K562 (cell line): ENCODE measurements around the gene SYT6. TPM values are rescaled to one million over a fixed set of nuclear protein-coding genes. Genes with fewer than 3 reads are reported as not detected.

Source experiments
- ATF7 ChIP-seq: fragments of 450-650 bp; IDR thresholded peaks from 2 replicates; pipeline ENCODE4 v1.7.1; 2014; ENCODE audit warnings: mild to moderate bottlenecking, moderate library complexity
- CTBP1 ChIP-seq: fragments of 450-650 bp; IDR thresholded peaks from 2 replicates; pipeline ENCODE4 v1.6.1; 2016; ENCODE audit warnings: borderline replicate concordance
- ETV1 ChIP-seq: fragments of 450-650 bp; conservative IDR thresholded peaks from 2 replicates; pipeline ENCODE4 v1.6.1; 2016; ENCODE audit warnings: missing genetic modification characterization, control low read depth, low read depth, missing compliant biosample characterization
- HDAC1 ChIP-seq, 2 experiments: fragments of 450-650 bp; IDR thresholded peaks; 2 replicates each; pipeline ENCODE4 v1.6.1; 2016 to 2017; ENCODE audit warnings: inconsistent platforms in 1 of 2, mild to moderate bottlenecking in 1 of 2, moderate library complexity in 1 of 2
- HDAC6 ChIP-seq: IDR thresholded peaks from 2 replicates; pipeline ENCODE4 v1.6.1; 2012; ENCODE audit warnings: low read depth, mild to moderate bottlenecking, control low read depth, inconsistent platforms, low read length, moderate library complexity
- MTA1 ChIP-seq: fragments of 450-650 bp; IDR thresholded peaks from 2 replicates; pipeline ENCODE4 v1.6.1; 2017; ENCODE audit warnings: borderline replicate concordance
- NEUROD1 ChIP-seq: fragments of 150-350 bp; IDR thresholded peaks from 2 replicates; pipeline ENCODE4 v1.6.1; 2014; ENCODE audit warnings: borderline replicate concordance, low read length, low read depth; ENCODE audit not compliant: partially characterized antibody
- NFIC ChIP-seq: fragments of 450-650 bp; IDR thresholded peaks from 2 replicates; pipeline ENCODE4 v1.6.1; 2017; ENCODE audit warnings: mild to moderate bottlenecking, inconsistent platforms
- NR1H2 ChIP-seq: sonication (generic); formaldehyde crosslinking; IDR thresholded peaks from 2 replicates; pipeline ENCODE4 v1.4.0; 2020; ENCODE audit warnings: mild to moderate bottlenecking, missing genetic modification reagents
- PHF20 ChIP-seq: fragments of 450-650 bp; IDR thresholded peaks from 2 replicates; pipeline ENCODE4 v1.6.1; 2018; ENCODE audit not compliant: partially characterized antibody
- POLR2AphosphoS5 ChIP-seq: IDR thresholded peaks from 2 replicates; pipeline ENCODE4 v1.6.1; 2011; ENCODE audit warnings: mild to moderate bottlenecking, low read depth, low read length, moderate library complexity; ENCODE audit not compliant: control insufficient read depth, insufficient read depth
- SIX5 ChIP-seq, 2 experiments: IDR thresholded peaks; 2 replicates each; pipeline ENCODE4 v1.6.1; 2011; ENCODE audit warnings: low read length in 2 of 2, borderline replicate concordance in 1 of 2, low read depth in 1 of 2, mild to moderate bottlenecking in 1 of 2, moderate library complexity in 1 of 2; ENCODE audit not compliant: insufficient read depth in 1 of 2
- TCFL5 ChIP-seq: fragments of 250-450 bp; sonication (Bioruptor Pico); conservative IDR thresholded peaks from 2 replicates; pipeline ENCODE4 v1.6.1; 2021; ENCODE audit warnings: mild to moderate bottlenecking, moderate library complexity, matching md5 sums
- THAP12 ChIP-seq: fragments of 250-450 bp; sonication (Bioruptor Pico); IDR thresholded peaks from 2 replicates; pipeline ENCODE4 v1.9.0; 2021; ENCODE audit warnings: mild to moderate bottlenecking, inconsistent platforms
- ZNF785 ChIP-seq: fragments of 250-450 bp; sonication (Bioruptor Pico); IDR thresholded peaks from 2 replicates; pipeline ENCODE4 v1.4.0; 2020; ENCODE audit warnings: mild to moderate bottlenecking
- polyA plus RNA-seq, 8 experiments: library from polyadenylated mRNA; depleted of rRNA in 4 of 8; stranded (reverse) in 5 of 8; unstranded in 3 of 8; fragments of >200 nt; fragmentation: Nextera tagmentation in 2 of 8; fragmentation: Illumina TruSeq in 1 of 8; extraction: Ambion mirVana in 2 of 8; extraction: Trizol in 1 of 8; gene quantifications; 2 replicates each; pipeline versions ENCODE4 v1.2.1 to v1.2.3, GENCODE V29; 2011 to 2014; ENCODE audit warnings: inconsistent platforms in 1 of 8, missing spikeins in 1 of 8
- total RNA-seq, 7 experiments: library from RNA; depleted of rRNA in 6 of 7; stranded (reverse); fragments of >200 nt in 6 of 7; fragmentation: Illumina TruSeq in 2 of 7; extraction: Trizol in 2 of 7; gene quantifications; 2 replicates each; pipeline versions ENCODE4 v1.2.1 to v1.2.3, GENCODE V29; 2011 to 2021; ENCODE audit warnings: low replicate concordance in 1 of 7
- TF ChIP-seq, protein P1 (sequence below): IDR thresholded peaks from 2 replicates; pipeline ENCODE4 v1.6.1; 2016; ENCODE audit warnings: missing genetic modification characterization, missing compliant biosample characterization
- TF ChIP-seq, protein P2 (sequence below): fragments of 250-450 bp; sonication (Bioruptor Pico); IDR thresholded peaks from 2 replicates; pipeline ENCODE4 v1.5.0; 2021
- TF ChIP-seq, protein P3 (sequence below): IDR thresholded peaks from 2 replicates; pipeline ENCODE4 v1.6.1; 2012; ENCODE audit warnings: low read depth, low read length, improper control_type of control experiment, borderline replicate concordance

Gene SYT6
- total and polyA plus RNA-seq, 9 of the 15 experiments (the other 6 are each of a cell fraction or from before 2014, with no cell fraction given), result 0.06 TPM; not detected in 8

DNA sequence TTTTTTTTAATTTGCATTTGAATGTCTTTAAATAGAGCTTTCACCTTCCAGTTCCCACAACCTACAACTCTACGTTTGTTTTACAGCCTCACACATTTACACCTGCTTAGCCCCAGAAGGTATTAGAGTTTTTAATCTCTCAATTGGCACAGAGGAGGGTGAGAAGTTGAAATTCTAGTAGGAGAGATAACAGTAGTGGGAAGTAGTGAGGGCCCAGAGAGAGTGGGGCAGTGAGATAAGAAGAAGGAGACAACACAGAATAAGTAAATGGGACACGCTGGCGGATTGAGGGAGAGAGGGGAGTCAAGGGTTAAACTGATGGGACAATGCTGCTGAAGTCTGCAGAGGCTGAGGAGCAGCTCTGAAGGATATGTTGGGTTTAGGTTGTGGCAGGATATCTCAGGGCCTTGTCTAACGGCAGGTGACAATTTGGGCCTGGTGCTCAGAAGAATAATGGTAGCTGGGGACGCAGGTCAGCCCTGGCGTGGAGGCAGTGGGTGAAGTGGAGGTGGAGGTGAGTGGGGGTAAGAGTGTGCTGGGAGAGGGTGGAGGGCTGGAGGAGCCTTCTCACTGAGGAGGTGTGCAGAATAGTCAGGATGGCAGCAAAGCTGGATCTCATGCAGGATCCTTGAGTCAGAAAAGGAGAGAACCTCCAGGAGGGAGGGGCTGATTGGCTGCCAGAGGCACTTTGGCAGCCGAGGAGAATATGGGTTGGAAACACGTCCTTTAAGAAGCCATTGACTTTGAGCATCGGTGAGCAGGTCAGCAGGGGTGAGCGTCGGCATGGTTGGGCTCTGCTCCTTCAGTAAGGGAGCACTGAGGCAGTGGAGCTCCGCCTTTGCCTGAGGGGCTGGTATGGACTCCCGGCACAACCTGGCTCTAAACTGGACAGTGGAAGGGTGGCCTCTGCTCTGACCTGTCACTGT, 72.9 kb downstream of the SYT6 start (continued):
- TF ChIP-seq, protein P1, sequence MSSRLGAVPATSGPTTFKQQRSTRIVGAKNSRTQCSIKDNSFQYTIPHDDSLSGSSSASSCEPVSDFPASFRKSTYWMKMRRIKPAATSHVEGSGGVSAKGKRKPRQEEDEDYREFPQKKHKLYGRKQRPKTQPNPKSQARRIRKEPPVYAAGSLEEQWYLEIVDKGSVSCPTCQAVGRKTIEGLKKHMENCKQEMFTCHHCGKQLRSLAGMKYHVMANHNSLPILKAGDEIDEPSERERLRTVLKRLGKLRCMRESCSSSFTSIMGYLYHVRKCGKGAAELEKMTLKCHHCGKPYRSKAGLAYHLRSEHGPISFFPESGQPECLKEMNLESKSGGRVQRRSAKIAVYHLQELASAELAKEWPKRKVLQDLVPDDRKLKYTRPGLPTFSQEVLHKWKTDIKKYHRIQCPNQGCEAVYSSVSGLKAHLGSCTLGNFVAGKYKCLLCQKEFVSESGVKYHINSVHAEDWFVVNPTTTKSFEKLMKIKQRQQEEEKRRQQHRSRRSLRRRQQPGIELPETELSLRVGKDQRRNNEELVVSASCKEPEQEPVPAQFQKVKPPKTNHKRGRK, result no peak
- TF ChIP-seq HDAC6, result no peak
- TF ChIP-seq PHF20, result peak; percentile 13
- no peak for TF ChIP-seq NR1H2
- TF ChIP-seq CTBP1, result peak; percentile 54; the same call in 1 of the 2 replicates
- TF ChIP-seq, protein P2, sequence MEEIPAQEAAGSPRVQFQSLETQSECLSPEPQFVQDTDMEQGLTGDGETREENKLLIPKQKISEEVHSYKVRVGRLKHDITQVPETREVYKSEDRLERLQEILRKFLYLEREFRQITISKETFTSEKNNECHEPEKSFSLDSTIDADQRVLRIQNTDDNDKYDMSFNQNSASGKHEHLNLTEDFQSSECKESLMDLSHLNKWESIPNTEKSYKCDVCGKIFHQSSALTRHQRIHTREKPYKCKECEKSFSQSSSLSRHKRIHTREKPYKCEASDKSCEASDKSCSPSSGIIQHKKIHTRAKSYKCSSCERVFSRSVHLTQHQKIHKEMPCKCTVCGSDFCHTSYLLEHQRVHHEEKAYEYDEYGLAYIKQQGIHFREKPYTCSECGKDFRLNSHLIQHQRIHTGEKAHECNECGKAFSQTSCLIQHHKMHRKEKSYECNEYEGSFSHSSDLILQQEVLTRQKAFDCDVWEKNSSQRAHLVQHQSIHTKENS (CRISPR knock-in tag), result no peak
- TF ChIP-seq ATF7, result no peak
- peak; percentile 77 for TF ChIP-seq NFIC
- TF ChIP-seq, protein P3, sequence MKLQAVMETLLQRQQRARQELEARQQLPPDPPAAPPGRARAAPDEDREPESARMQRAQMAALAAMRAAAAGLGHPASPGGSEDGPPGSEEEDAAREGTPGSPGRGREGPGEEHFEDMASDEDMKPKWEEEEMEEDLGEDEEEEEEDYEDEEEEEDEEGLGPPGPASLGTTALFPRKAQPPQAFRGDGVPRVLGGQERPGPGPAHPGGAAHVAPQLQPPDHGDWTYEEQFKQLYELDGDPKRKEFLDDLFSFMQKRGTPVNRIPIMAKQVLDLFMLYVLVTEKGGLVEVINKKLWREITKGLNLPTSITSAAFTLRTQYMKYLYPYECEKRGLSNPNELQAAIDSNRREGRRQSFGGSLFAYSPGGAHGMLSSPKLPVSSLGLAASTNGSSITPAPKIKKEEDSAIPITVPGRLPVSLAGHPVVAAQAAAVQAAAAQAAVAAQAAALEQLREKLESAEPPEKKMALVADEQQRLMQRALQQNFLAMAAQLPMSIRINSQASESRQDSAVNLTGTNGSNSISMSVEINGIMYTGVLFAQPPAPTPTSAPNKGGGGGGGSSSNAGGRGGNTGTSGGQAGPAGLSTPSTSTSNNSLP, result 0 out of 2 replicates have a peak, but pooled peaks have one; percentile 18
- no peak for TF ChIP-seq ETV1
- no peak for TF ChIP-seq THAP12
- TF ChIP-seq MTA1, result 0 out of 2 replicates have a peak, but pooled peaks have one; percentile 46
- TF ChIP-seq POLR2AphosphoS5, result peak; percentile 54; the same call in 1 of the 2 replicates
- TF ChIP-seq ZNF785, result no peak
- TF ChIP-seq NEUROD1, result no peak
- TF ChIP-seq SIX5 (IDR thresholded peaks at IDR 0.05; ENCODE audit: borderline replicate concordance in 1 of 2, insufficient read depth in 1 of 2, low read depth in 1 of 2, low read length in 2 of 2), result no peak
- TF ChIP-seq TCFL5 (CRISPR knock-in tag), result no peak
- peak in 1 of 2 experiments; percentile 64; a peak in 2 of 4 replicates for TF ChIP-seq HDAC1 (IDR thresholded peaks at IDR 0.05)
